Ishikawa (cell line): ENCODE results near the gene GRM1.

Experiments
- CEBPB ChIP-seq: IDR thresholded peaks from 2 replicates; pipeline ENCODE4 v1.6.1; 2012
- CREB1 ChIP-seq: IDR thresholded peaks from 2 replicates; pipeline ENCODE4 v1.6.1; 2012; ENCODE audit warnings: low read depth
- EGR1 ChIP-seq: IDR thresholded peaks from 2 replicates; pipeline ENCODE4 v1.6.1; 2012
- EP300 ChIP-seq: IDR thresholded peaks from 2 replicates; pipeline ENCODE4 v1.6.1; 2012; ENCODE audit warnings: borderline replicate concordance
- FOXM1 ChIP-seq: IDR thresholded peaks from 2 replicates; pipeline ENCODE4 v1.6.1; 2012; ENCODE audit warnings: low read depth, borderline replicate concordance
- MAX ChIP-seq: IDR thresholded peaks from 2 replicates; pipeline ENCODE4 v1.6.1; 2012
- NFIC ChIP-seq: IDR thresholded peaks from 2 replicates; pipeline ENCODE4 v1.6.1; 2012
- RAD21 ChIP-seq: IDR thresholded peaks from 2 replicates; pipeline ENCODE4 v1.6.1; 2012; ENCODE audit warnings: low read depth
- REST ChIP-seq: IDR thresholded peaks from 2 replicates; pipeline ENCODE4 v1.6.1; 2012; ENCODE audit warnings: low read depth, mild to moderate bottlenecking
- TAF1 ChIP-seq: IDR thresholded peaks from 2 replicates; pipeline ENCODE4 v1.6.1; 2012; ENCODE audit warnings: low read depth, mild to moderate bottlenecking
- TCF12 ChIP-seq: IDR thresholded peaks from 2 replicates; pipeline ENCODE4 v1.6.1; 2012; ENCODE audit warnings: low read depth
- TEAD4 ChIP-seq: IDR thresholded peaks from 2 replicates; pipeline ENCODE4 v1.6.1; 2012
- USF1 ChIP-seq: IDR thresholded peaks from 2 replicates; pipeline ENCODE4 v1.6.1; 2012
- YY1 ChIP-seq: IDR thresholded peaks from 2 replicates; pipeline ENCODE4 v1.6.1; 2012; ENCODE audit warnings: low read depth
- ZBTB7A ChIP-seq: IDR thresholded peaks from 2 replicates; pipeline ENCODE4 v1.6.1; 2012; ENCODE audit warnings: low read depth

GRM1 gene

GRCh38 chr6:146311079-146311478 is 282.2 kb downstream of the GRM1 start:
- no peak for TF ChIP-seq FOXM1
- no peak for TF ChIP-seq TEAD4
- no peak for TF ChIP-seq USF1
- no peak for TF ChIP-seq CREB1
- no peak for TF ChIP-seq MAX
- TF ChIP-seq EGR1, result no peak
- TF ChIP-seq ZBTB7A, result no peak
- TF ChIP-seq TAF1, result no peak

GRCh38 chr6:146312608-146313007 is 283.7 kb downstream of the GRM1 start:
- TF ChIP-seq EP300 (no peak), MAX (no peak), EGR1 (no peak), YY1 (no peak), USF1 (no peak), NFIC (no peak), REST (no peak), TAF1 (no peak), TEAD4 (no peak), CREB1 (no peak), CEBPB (no peak), FOXM1 (no peak), ZBTB7A (no peak), RAD21 (no peak), TCF12 (no peak)

GRCh38 chr6:146315381-146316174 is 286.7 kb downstream of the GRM1 start:
- no peak for TF ChIP-seq NFIC
- TF ChIP-seq TCF12, result no peak
- no peak for TF ChIP-seq MAX
- no peak for TF ChIP-seq TAF1
- no peak for TF ChIP-seq EP300
- no peak for TF ChIP-seq EGR1
- no peak for TF ChIP-seq FOXM1
- no peak for TF ChIP-seq CREB1
- no peak for TF ChIP-seq ZBTB7A
- no peak for TF ChIP-seq CEBPB
- no peak for TF ChIP-seq YY1

- TF ChIP-seq TCF12, result no peak
- no peak for TF ChIP-seq FOXM1
- no peak for TF ChIP-seq RAD21
- TF ChIP-seq REST, result no peak
- TF ChIP-seq EP300, result no peak
- TF ChIP-seq TAF1, result no peak
- no peak for TF ChIP-seq EGR1
- no peak for TF ChIP-seq CREB1
- no peak for TF ChIP-seq CEBPB
- TF ChIP-seq NFIC, result no peak
- no peak for TF ChIP-seq MAX
- no peak for TF ChIP-seq ZBTB7A
- TF ChIP-seq USF1, result no peak
- no peak for TF ChIP-seq YY1
- no peak for TF ChIP-seq TEAD4
These were observed 287.3 kb downstream of the GRM1 start for GRCh38 chr6:146316175-146316495.

- no peak for TF ChIP-seq MAX
- TF ChIP-seq USF1, result no peak
- TF ChIP-seq ZBTB7A, result no peak
These were observed 302.2 kb downstream of the GRM1 start for GRCh38 chr6:146331013-146331412.
